A549 (cell line): ENCODE measurements around the gene MAPK6. TPM values are rescaled to one million over a fixed set of nuclear protein-coding genes. Genes with fewer than 3 reads are reported as not detected.
A peak's percentile ranks its signal among the peaks of the same experiment; 100 is the strongest.
"Not testable (repeated sequence)": the region's sequence is repeated elsewhere in the genome, so short reads cannot be mapped to it uniquely, and the experiment has no call there.

Experiments used
- ATAC-seq, 2 experiments: fragments of 200-7000 bp in 1 of 2; fragments of >200 bp in 1 of 2; cut with Nextera tagmentation in 1 of 2; cut with Tn5 transposase in 1 of 2; 3 replicates each; pipeline versions ENCODE4 v1.8.0 to v1.9.1; 2018 to 2020; ENCODE audit warnings: mild to moderate bottlenecking in 1 of 2, moderate library complexity in 1 of 2
- CTCF ChIA-PET: fragments of 300-600 bp; sonication (Branson Sonifier 250); formaldehyde crosslinking; extraction: SDS; loops from one replicate; lab custom pipeline; 2021; ENCODE audit warnings: antibody characterized with exemption, inconsistent platforms; lab: Yijun Ruan, JAX
- POLR2A ChIA-PET: fragments of 350-600 bp; formaldehyde crosslinking; extraction: SDS; loops from one replicate; lab custom pipeline; 2021; ENCODE audit warnings: antibody characterized with exemption, inconsistent platforms; lab: Yijun Ruan, JAX
- DNase-seq, 2 experiments: peaks; one replicate each; pipeline versions ENCODE4 v3.0.0 to v3.0.0-alpha.2; 2011 to 2016; ENCODE audit warnings: low read depth in 1 of 2, low spot score in 1 of 2
- FAIRE-seq: peaks from 2 replicates; lab custom pipeline; 2011; peaks lifted over from hg19 to GRCh38; lab: Jason Lieb, UNC
- H3K27ac ChIP-seq, 2 experiments: fragments of >200 bp; sonication (Bioruptor Twin); formaldehyde crosslinking; 3 replicates each; pipeline ENCODE4 v1.5.1; 2016 to 2017
- H3K4me1 ChIP-seq: fragments of >200 bp; sonication (Bioruptor Twin); formaldehyde crosslinking; 3 replicates; pipeline ENCODE4 v1.6.1; 2016
- H3K4me2 ChIP-seq: fragments of >200 bp; sonication (Bioruptor Twin); formaldehyde crosslinking; 3 replicates; pipeline ENCODE4 v1.6.1; 2016
- H3K4me3 ChIP-seq: fragments of >200 bp; sonication (Bioruptor Twin); formaldehyde crosslinking; 3 replicates; pipeline ENCODE4 v1.5.1; 2016
- H3K9me3 ChIP-seq: fragments of >200 bp; sonication (Bioruptor Twin); formaldehyde crosslinking; 3 replicates; pipeline ENCODE4 v1.6.1; 2016
- FOSL2 ChIP-seq, 2 experiments: fragments of 450-650 bp in 1 of 2; fragments of >200 bp in 1 of 2; sonication (Bioruptor Twin) in 1 of 2; formaldehyde crosslinking; IDR thresholded peaks; 2 replicates each; pipeline versions ENCODE4 v1.5.0 to v1.6.1; 2016 to 2020; ENCODE audit warnings: mild to moderate bottlenecking in 1 of 2, moderate library complexity in 1 of 2
- HOXA7 ChIP-seq: fragments of 250-450 bp; sonication (Bioruptor Pico); IDR thresholded peaks from 2 replicates; pipeline ENCODE4 v1.5.0; 2020; ENCODE audit warnings: mild to moderate bottlenecking, moderate library complexity
- KDM1A ChIP-seq: fragments of 200-600 bp; sonication (generic); IDR thresholded peaks from 2 replicates; pipeline ENCODE4 v1.6.1; 2016; ENCODE audit warnings: low read depth, mild to moderate bottlenecking
- MAFK ChIP-seq: fragments of 450-650 bp; IDR thresholded peaks from 2 replicates; pipeline ENCODE4 v1.6.1; 2014; ENCODE audit not compliant: partially characterized antibody
- ZSCAN20 ChIP-seq: fragments of 250-450 bp; sonication (Bioruptor Pico); IDR thresholded peaks from 2 replicates; pipeline ENCODE4 v1.8.0; 2022; ENCODE audit warnings: mild to moderate bottlenecking, moderate library complexity
- WGBS: methylation state at CpG from one replicate; pipeline ENCODE4 v1.1.6; 2017; ENCODE audit errors: missing lambda C conversion rate; 5-methylcytosine and 5-hydroxymethylcytosine counted together
- polyA plus RNA-seq, 4 experiments: library from polyadenylated mRNA; depleted of rRNA in 3 of 4; stranded (reverse); fragments of >200 nt; fragmentation: RNase III in 1 of 4; extraction: RNeasy Plus Mini Kit Qiagen cat#74134 plus additional on column Dnase treatment in 1 of 4; gene quantifications; 2 replicates in 3 of 4; 3 replicates in 1 of 4; pipeline ENCODE4 v1.2.3, GENCODE V29; 2011 to 2017
- TF ChIP-seq, protein P1 (sequence below): fragments of 250-450 bp; sonication (Bioruptor Pico); IDR thresholded peaks from 2 replicates; pipeline ENCODE4 v1.5.0; 2021; ENCODE audit warnings: mild to moderate bottlenecking, moderate library complexity, borderline replicate concordance
- TF ChIP-seq, protein P2 (sequence below): fragments of >200 bp; sonication (Bioruptor Twin); formaldehyde crosslinking; IDR thresholded peaks from 2 replicates; pipeline ENCODE4 v1.6.1; 2016

The MAPK6 gene
- polyA plus RNA-seq, 2 of the 4 experiments (the other 2 are of a cell fraction): 49.1 to 126 TPM

DNA sequence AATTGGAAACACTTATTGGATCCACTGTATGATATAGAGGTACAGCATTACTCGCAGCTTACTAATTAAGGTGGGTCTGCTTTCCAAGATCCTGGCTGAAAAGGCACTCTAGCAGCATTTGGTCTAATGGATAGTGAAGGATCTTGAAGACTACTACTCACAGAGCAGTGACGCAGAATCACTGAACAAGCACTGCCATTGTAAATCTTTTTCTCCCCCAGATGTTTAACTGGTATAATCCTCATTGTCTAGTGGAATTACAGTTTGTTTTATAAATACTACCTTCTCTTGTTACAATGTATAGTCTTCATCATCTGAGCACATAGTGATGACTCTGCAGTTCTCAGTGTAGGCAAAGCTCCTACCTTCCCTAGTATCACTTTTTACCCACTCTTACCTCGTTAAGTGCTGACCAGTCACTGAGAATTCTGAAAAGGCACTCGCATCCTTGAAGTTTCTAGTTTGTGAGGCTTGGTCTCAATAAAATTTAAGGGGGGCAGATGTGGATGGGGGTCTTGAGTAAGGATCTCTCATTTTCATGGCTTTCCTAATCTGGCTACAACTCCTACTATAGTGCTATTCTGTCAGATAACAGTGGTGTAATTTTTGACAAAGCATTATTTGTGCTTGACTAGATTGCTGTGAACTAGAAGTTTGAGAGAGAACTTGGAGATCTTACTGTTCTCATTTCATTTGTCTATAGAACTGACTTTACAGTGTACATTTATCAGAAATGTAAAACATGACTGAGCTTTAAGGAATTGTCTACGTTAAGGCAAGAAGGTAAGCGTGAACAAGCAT is 23.2 kb downstream of the MAPK6 start:
- ChIA-PET POLR2A (no interaction called here), CTCF (interaction anchor here (0.7 to 1.5 kb wide), 3 partner anchors 9 to 35 kb away, joined by 3 read pairs; no protein-coding TSS in a partner anchor)
- ATAC-seq (peak; percentile 28 to 30; a peak in 3 of 6 replicates), DNase-seq (no peak), FAIRE-seq (no peak)
- peak overlapping the region; percentile 20; the same call in 2 of the 3 replicates for H3K4me2 ChIP-seq
- H3K9me3 ChIP-seq: no peaks in the 10 kb centered on the region
- no peak overlapping the region for H3K4me3 ChIP-seq
- peaks cover 57% of the 10 kb centered on the region for H3K4me1 ChIP-seq
- 87% methylated on average over 6 of the region's 6 CpGs for WGBS
- peak overlapping the region; percentile 8 to 47; a peak in 4 of 6 replicates for H3K27ac ChIP-seq
- TF ChIP-seq, protein P1, sequence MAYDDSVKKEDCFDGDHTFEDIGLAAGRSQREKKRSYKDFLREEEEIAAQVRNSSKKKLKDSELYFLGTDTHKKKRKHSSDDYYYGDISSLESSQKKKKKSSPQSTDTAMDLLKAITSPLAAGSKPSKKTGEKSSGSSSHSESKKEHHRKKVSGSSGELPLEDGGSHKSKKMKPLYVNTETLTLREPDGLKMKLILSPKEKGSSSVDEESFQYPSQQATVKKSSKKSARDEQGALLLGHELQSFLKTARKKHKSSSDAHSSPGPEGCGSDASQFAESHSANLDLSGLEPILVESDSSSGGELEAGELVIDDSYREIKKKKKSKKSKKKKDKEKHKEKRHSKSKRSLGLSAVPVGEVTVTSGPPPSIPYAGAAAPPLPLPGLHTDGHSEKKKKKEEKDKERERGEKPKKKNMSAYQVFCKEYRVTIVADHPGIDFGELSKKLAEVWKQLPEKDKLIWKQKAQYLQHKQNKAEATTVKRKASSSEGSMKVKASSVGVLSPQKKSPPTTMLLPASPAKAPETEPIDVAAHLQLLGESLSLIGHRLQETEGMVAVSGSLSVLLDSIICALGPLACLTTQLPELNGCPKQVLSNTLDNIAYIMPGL: no peak
- peak; percentile 98 for TF ChIP-seq MAFK

DNA sequence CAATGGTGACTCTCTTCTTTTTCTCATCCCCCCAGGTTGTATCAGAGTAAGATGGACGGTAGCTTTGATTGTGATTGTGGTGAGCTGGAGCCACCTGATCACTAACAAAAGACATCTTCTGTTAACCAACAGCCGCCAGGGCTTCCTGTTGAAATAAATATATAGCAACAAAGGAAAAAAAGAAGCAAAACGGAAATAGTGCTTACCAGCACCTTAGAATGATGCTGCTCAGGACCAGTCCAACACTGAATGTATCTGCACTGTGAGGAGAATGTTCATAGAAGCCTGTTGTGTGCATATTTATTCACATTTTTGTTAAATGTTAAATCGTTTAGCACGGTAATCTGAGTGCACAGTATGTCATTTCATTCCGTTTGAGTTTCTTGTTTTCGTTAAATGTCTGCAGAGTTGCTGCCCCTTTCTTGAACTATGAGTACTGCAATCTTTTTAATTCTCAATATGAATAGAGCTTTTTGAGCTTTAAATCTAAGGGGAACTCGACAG is 26.8 kb downstream of the MAPK6 start:
- FAIRE-seq, H3K27ac ChIP-seq, POLR2A ChIA-PET, H3K4me2 ChIP-seq, H3K4me3 ChIP-seq, DNase-seq, ATAC-seq, H3K9me3 ChIP-seq: not testable (repeated sequence)
- CTCF ChIA-PET: interaction anchor here (1.2 to 3.2 kb wide), 4 partner anchors 9 to 33 kb away, joined by 3 to 9 read pairs (median 3); no protein-coding TSS in a partner anchor
- peaks cover 36% of the 10 kb centered on the region for H3K4me1 ChIP-seq
- 90% methylated on average over 8 of the region's 8 CpGs for WGBS

DNA sequence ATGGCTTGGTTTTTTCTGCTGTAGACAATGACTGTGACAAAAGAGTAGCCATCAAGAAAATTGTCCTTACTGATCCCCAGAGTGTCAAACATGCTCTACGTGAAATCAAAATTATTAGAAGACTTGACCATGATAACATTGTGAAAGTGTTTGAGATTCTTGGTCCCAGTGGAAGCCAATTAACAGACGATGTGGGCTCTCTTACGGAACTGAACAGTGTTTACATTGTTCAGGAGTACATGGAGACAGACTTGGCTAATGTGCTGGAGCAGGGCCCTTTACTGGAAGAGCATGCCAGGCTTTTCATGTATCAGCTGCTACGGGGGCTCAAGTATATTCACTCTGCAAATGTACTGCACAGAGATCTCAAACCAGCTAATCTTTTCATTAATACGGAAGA is 27.5 kb downstream of the MAPK6 start:
- H3K27ac ChIP-seq, H3K4me2 ChIP-seq, POLR2A ChIA-PET, DNase-seq, H3K9me3 ChIP-seq, ATAC-seq, H3K4me3 ChIP-seq, FAIRE-seq: not testable (repeated sequence)
- WGBS: 93% methylated on average over 5 of the region's 5 CpGs
- CTCF ChIA-PET: interaction anchor here (1.4 to 3.2 kb wide), 2 partner anchors 10 to 17 kb away, joined by 3 to 9 read pairs; no protein-coding TSS in a partner anchor
- H3K4me1 ChIP-seq: peaks cover 30% of the 10 kb centered on the region

DNA sequence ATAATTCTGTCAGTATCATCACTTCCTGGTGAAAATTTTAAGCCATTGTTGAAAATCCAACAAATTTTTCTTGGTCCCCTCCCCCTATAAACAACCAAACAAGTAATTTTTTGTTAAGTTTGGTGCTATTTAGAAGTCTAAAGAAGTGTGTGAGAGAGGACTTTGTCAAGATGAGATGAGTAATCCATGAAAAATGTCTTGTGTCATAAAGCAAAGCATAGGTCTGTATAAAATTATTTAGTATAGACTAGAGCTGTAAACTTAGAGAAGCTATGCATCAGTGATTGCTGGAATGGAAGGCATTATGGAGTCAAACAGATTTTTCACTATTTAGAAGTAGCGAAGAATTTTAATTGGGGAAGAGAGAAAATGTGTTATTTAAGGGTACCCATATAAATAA is 31.4 kb downstream of the MAPK6 start:
- DNase-seq (peak in 1 of 2 experiments; percentile 23), ATAC-seq (peak; percentile 46 to 58; a peak in 3 of 6 replicates)
- POLR2A ChIA-PET: no interaction called here
- no peak overlapping the region for H3K4me3 ChIP-seq
- H3K27ac ChIP-seq: no peak overlapping the region
- WGBS: 97% methylated on average over 1 of the region's 1 CpG
- H3K4me1 ChIP-seq: peaks cover 32% of the 10 kb centered on the region
- TF ChIP-seq ZSCAN20 (CRISPR knock-in tag): no peak
- 0 out of 2 replicates have a peak, but pooled peaks have one; percentile 24 for TF ChIP-seq FOSL2 (IDR thresholded peaks at IDR 0.05)
- peak; percentile 65 for TF ChIP-seq FOSL2 (CRISPR knock-in tag; IDR thresholded peaks at IDR 0.05)
- TF ChIP-seq, all 56 proteins: peak for 1
- CTCF ChIA-PET: interaction anchor here (0.9 to 3.5 kb wide), 5 partner anchors 16 to 89 kb away, joined by 3 to 17 read pairs (median 5); no protein-coding TSS in a partner anchor
- peaks cover 12% of the 10 kb centered on the region; the same call in 2 of the 3 replicates for H3K9me3 ChIP-seq
- no peak for FAIRE-seq
- peak overlapping the region; percentile 43 for H3K4me2 ChIP-seq

DNA sequence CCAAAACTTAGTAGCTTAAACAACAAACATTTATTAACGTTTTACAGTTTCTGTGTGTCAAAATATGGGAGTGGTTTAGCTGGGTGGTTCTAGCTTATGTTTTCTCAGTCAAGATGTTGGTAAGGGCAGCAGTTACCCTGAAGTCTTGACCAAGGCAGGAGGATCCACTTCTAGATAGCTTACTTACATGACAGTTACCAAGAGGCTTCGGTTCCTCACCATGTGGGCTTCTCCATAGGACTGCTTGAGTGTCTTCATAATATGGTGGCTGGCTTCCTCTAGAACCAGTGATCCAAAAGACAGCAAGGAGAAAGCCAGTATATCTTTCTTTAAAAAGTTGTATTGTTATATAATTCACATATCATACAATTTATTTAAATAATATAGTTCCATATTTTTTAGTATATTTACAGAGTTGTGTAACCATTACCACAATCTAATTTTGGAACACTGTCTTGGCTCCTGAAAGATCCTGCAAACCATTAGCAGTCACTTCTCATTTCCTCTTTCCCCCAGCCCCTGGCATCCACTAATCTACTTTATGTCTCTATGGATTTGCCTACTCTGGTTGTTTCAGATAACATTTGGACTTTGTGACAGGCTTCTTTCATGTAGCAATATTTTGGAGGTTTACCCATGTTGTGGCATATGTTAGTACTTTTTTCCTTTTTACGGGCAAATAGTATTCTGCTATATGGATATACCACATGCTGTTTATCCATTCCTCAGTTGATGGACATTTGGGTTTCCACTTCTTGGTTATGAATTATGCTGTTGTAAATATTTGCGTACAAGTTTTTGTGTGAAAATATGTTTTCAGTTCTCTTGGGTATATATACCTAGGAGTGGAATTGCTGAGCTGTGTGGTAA is 33.3 kb downstream of the MAPK6 start:
- FAIRE-seq: no peak
- Histone ChIP-seq H3K9me3 (peaks cover 12% of the 10 kb centered on the region; the same call in 2 of the 3 replicates), H3K27ac (no peak overlapping the region), H3K4me1 (peaks cover 34% of the 10 kb centered on the region), H3K4me3 (no peak overlapping the region), H3K4me2 (no peak overlapping the region)
- TF ChIP-seq HOXA7 (CRISPR knock-in tag) (peak; percentile 40; the same call in 1 of the 2 replicates), KDM1A (0 out of 2 replicates have a peak, but pooled peaks have one; percentile 27)
- TF ChIP-seq, protein P2, sequence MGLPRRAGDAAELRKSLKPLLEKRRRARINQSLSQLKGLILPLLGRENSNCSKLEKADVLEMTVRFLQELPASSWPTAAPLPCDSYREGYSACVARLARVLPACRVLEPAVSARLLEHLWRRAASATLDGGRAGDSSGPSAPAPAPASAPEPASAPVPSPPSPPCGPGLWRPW: no peak
- 95% methylated on average over 4 of the region's 4 CpGs for WGBS
- ATAC-seq: no peak
- no peak for DNase-seq
- ChIA-PET CTCF (interaction anchor here (0.8 to 1.2 kb wide), 4 partner anchors 9 to 80 kb away, joined by 3 to 8 read pairs (median 4); no protein-coding TSS in a partner anchor), POLR2A (no interaction called here)
